ENCODE results near the gene ST14. TPM values are rescaled to one million over a fixed set of nuclear protein-coding genes. Genes with fewer than 3 reads are reported as not detected.

ST14 gene
- total RNA-seq, 4 donors from 2014 or later = 109 to 225 (median 141) TPM

- peak overlapping the region in 3 of 4 donors; percentile 10 to 85 (median 44) for H3K27ac ChIP-seq
- 64 to 69% methylated on average over 5 of the region's 5 CpGs for WGBS, 2 donors
- H3K4me3 ChIP-seq = no peak overlapping the region
- TF ChIP-seq, protein P1, sequence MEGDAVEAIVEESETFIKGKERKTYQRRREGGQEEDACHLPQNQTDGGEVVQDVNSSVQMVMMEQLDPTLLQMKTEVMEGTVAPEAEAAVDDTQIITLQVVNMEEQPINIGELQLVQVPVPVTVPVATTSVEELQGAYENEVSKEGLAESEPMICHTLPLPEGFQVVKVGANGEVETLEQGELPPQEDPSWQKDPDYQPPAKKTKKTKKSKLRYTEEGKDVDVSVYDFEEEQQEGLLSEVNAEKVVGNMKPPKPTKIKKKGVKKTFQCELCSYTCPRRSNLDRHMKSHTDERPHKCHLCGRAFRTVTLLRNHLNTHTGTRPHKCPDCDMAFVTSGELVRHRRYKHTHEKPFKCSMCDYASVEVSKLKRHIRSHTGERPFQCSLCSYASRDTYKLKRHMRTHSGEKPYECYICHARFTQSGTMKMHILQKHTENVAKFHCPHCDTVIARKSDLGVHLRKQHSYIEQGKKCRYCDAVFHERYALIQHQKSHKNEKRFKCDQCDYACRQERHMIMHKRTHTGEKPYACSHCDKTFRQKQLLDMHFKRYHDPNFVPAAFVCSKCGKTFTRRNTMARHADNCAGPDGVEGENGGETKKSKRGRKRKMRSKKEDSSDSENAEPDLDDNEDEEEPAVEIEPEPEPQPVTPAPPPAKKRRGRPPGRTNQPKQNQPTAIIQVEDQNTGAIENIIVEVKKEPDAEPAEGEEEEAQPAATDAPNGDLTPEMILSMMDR (IDR thresholded peaks at IDR 0.05) = no peak
- no peak for TF ChIP-seq POLR2A (IDR thresholded peaks at IDR 0.05)
- DNase-seq = no peak
- H3K9me3 ChIP-seq = no peaks in the 10 kb centered on the region
- H3K36me3 ChIP-seq = peaks cover 6 to 77% (median 11%) of the 10 kb centered on the region in 3 donors
- H3K27me3 ChIP-seq = no peaks in the 10 kb centered on the region
- intact Hi-C loops (cut with DNase I) = no loop called here
- peaks cover 12 to 53% (median 15%) of the 10 kb centered on the region in 3 donors for H3K4me1 ChIP-seq
These were observed 38.1 kb upstream of the ST14 start for GRCh38 chr11:130121445-130121978.

GRCh38 chr11:130122141-130122575, 37.4 kb upstream of the ST14 start:
- intact Hi-C loops (cut with DNase I) = no loop called here
- Histone ChIP-seq H3K4me1 (peaks cover 12 to 53% (median 15%) of the 10 kb centered on the region in 3 donors), H3K27me3 (no peaks in the 10 kb centered on the region), H3K9me3 (no peaks in the 10 kb centered on the region), H3K36me3 (peaks cover 6 to 79% (median 11%) of the 10 kb centered on the region in 3 donors), H3K27ac (peak overlapping the region in 3 of 4 donors; percentile 12 to 85 (median 44)), H3K4me3 (no peak overlapping the region)
- 45 to 57% methylated on average over 7 of the region's 7 CpGs for WGBS, 2 donors
- TF ChIP-seq, protein P1 (IDR thresholded peaks at IDR 0.05) = no peak
- no peak for TF ChIP-seq POLR2A (IDR thresholded peaks at IDR 0.05)
- DNase-seq = no peak

GRCh38 chr11:130123414-130124040, 36.1 kb upstream of the ST14 start:
- Histone ChIP-seq H3K4me3 (no peak overlapping the region), H3K27me3 (no peaks in the 10 kb centered on the region), H3K4me1 (peaks cover 12 to 51% (median 15%) of the 10 kb centered on the region in 3 donors), H3K9me3 (no peaks in the 10 kb centered on the region), H3K27ac (peak overlapping the region; percentile 79 to 87 (median 84)), H3K36me3 (peaks cover 15 to 83% (median 16%) of the 10 kb centered on the region in 3 donors)
- intact Hi-C loops (cut with DNase I) = no loop called here
- no peak for DNase-seq
- TF ChIP-seq, protein P1 (IDR thresholded peaks at IDR 0.05) = no peak
- TF ChIP-seq POLR2A (IDR thresholded peaks at IDR 0.05) = no peak
- WGBS, 2 donors = 91 to 94% methylated on average over 19 to 29 of the region's 32 CpGs

DNA sequence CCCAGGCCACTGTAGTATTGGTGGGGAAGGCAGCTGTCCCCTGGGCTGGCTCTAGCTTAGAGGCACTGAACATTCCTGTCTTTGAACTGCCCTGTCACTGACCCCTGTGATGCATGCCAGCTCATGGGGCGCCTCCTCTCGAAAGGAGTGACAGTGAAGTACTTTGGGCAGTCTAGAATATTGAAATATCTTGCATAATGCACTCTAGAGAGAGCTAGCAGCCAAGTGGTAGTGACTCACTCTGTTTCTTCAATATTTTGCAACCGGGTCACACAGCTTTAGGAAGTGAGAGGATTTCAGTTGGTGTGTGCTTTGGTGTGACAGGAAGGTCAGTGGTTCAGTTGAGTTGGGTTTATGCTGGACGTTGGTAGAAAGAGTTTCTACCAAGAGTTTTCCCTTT, 35.5 kb upstream of the ST14 start:
- H3K27ac ChIP-seq = peak overlapping the region; percentile 79 to 87 (median 84)
- peaks cover 19 to 83% (median 22%) of the 10 kb centered on the region in 3 donors for H3K36me3 ChIP-seq
- TF ChIP-seq, protein P1 (IDR thresholded peaks at IDR 0.05) = no peak
- no peak for TF ChIP-seq POLR2A (IDR thresholded peaks at IDR 0.05)
- H3K4me1 ChIP-seq = peaks cover 12 to 45% (median 15%) of the 10 kb centered on the region in 3 donors
- H3K27me3 ChIP-seq = no peaks in the 10 kb centered on the region
- no peaks in the 10 kb centered on the region for H3K9me3 ChIP-seq
- 7 to 14% methylated on average over 2 of the region's 4 CpGs for WGBS, 2 donors
- no peak overlapping the region for H3K4me3 ChIP-seq
- DNase-seq = peak; percentile 21
- intact Hi-C loops (cut with DNase I) = no loop called here

DNA sequence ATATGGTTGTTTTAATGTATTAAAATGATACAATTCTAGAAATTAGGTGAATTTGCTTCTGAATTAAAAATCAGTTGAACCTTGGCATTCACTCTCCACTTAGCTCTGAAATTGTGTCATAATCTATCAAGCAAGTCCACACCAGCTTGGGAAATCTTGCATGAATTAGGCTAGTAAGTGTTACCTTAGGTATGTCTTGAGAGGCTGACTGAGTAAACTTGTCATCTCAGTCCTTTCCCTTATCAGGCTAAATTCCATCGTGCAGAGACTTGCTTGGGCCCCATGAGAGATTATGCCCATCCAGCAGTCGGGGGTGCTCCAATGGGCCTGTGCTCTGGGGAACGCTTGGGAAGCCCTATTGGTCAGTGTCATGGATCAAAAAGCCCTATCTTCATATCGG, 33.9 kb upstream of the ST14 start:
- Histone ChIP-seq H3K27ac (no peak overlapping the region), H3K4me1 (peaks cover 12 to 41% (median 15%) of the 10 kb centered on the region in 3 donors), H3K4me3 (no peak overlapping the region), H3K27me3 (no peaks in the 10 kb centered on the region), H3K36me3 (peaks cover 25 to 91% (median 28%) of the 10 kb centered on the region in 3 donors), H3K9me3 (no peaks in the 10 kb centered on the region)
- TF ChIP-seq POLR2A (IDR thresholded peaks at IDR 0.05) = no peak
- TF ChIP-seq, protein P1 (IDR thresholded peaks at IDR 0.05) = no peak
- intact Hi-C loops (cut with DNase I) = no loop called here
- DNase-seq = no peak
- 82 to 100% methylated on average over 3 to 4 of the region's 4 CpGs for WGBS, 2 donors

All from esophagus squamous epithelium (tissue), 5 donors.